H1 (cell line): ENCODE data around the gene MBTPS1. TPM values are rescaled to one million over a fixed set of nuclear protein-coding genes. Genes with fewer than 3 reads are reported as not detected.

Source experiments
- CTCF ChIA-PET: fragments of 300-600 bp; sonication (Branson Sonifier 250); formaldehyde crosslinking; loops from one replicate; lab custom pipeline; 2021; ENCODE audit not compliant: partially characterized antibody; lab: Charles Lee
- POLR2A ChIA-PET: fragments of 300-600 bp; sonication (Branson Sonifier 250); formaldehyde crosslinking; loops from one replicate; lab custom pipeline; 2021; ENCODE audit warnings: inconsistent platforms; ENCODE audit not compliant: partially characterized antibody; lab: Charles Lee
- DNase-seq, 2 experiments: peaks; one replicate each; pipeline versions ENCODE4 v3.0.0 to v3.0.0-alpha.2; 2010 to 2022; ENCODE audit warnings: low spot score in 2 of 2, low read depth in 1 of 2, mixed read lengths in 1 of 2
- FAIRE-seq: peaks from 2 replicates; lab custom pipeline; 2011; peaks lifted over from hg19 to GRCh38; lab: Jason Lieb, UNC
- H2AFZ ChIP-seq: 2 replicates; pipeline ENCODE4 v1.8.1; 2012; ENCODE audit warnings: low read length, inconsistent platforms
- H2AK5ac ChIP-seq: 2 replicates; pipeline ENCODE4 v1.6.1; 2013; ENCODE audit warnings: low read depth, low read length
- H2BK120ac ChIP-seq: replicated peaks from 2 replicates; pipeline ENCODE3; 2013; ENCODE audit warnings: low read depth, low read length, inconsistent platforms
- H2BK12ac ChIP-seq: 2 replicates; pipeline ENCODE4 v1.6.1; 2013; ENCODE audit warnings: low read depth, low read length
- H2BK15ac ChIP-seq: 2 replicates; pipeline ENCODE4 v1.6.1; 2013; ENCODE audit warnings: low read length
- H2BK20ac ChIP-seq: 2 replicates; pipeline ENCODE4 v1.6.1; 2013; ENCODE audit warnings: low read length
- H2BK5ac ChIP-seq: 2 replicates; pipeline ENCODE4 v1.6.1; 2013; ENCODE audit warnings: low read depth, low read length
- H3K14ac ChIP-seq: 2 replicates; pipeline ENCODE4 v1.6.1; 2013; ENCODE audit warnings: inconsistent platforms; ENCODE audit not compliant: insufficient read length
- H3K18ac ChIP-seq: 2 replicates; pipeline ENCODE4 v1.6.1; 2013; ENCODE audit warnings: low read length; ENCODE audit errors: extremely low read depth
- H3K23ac ChIP-seq: 2 replicates; pipeline ENCODE4 v1.6.1; 2013; ENCODE audit warnings: inconsistent platforms; ENCODE audit not compliant: insufficient read length
- H3K23me2 ChIP-seq: 2 replicates; pipeline ENCODE4 v1.6.1; 2013; ENCODE audit warnings: low read depth, low read length
- H3K27ac ChIP-seq: 2 replicates; pipeline ENCODE4 v1.6.1; 2011; ENCODE audit warnings: low read depth, low read length, inconsistent platforms
- H3K27me3 ChIP-seq, 4 experiments: replicated peaks in 1 of 4; 1 replicate in 1 of 4; 2 replicates in 3 of 4; pipeline versions ENCODE4 v1.6.1 to v1.8.1; 2011 to 2013; ENCODE audit warnings: low read length in 3 of 4, mild to moderate bottlenecking in 3 of 4, inconsistent platforms in 2 of 4, mixed read lengths in 2 of 4, moderate library complexity in 1 of 4; ENCODE audit not compliant: control insufficient read depth in 3 of 4, insufficient read depth in 3 of 4; ENCODE audit errors: extremely low read depth in 1 of 4
- H3K36me3 ChIP-seq, 4 experiments: 2 replicates each; pipeline versions ENCODE4 v1.6.1 to v1.8.1; 2011 to 2013; ENCODE audit warnings: mild to moderate bottlenecking in 4 of 4, low read length in 3 of 4, moderate library complexity in 2 of 4, control low read depth in 1 of 4, inconsistent platforms in 1 of 4; ENCODE audit not compliant: insufficient read depth in 4 of 4, control insufficient read depth in 2 of 4
- H3K4ac ChIP-seq: replicated peaks from 2 replicates; pipeline ENCODE3; 2013; ENCODE audit warnings: low read length, low read depth, mixed read lengths, inconsistent platforms; ENCODE audit not compliant: insufficient read length
- H3K4me1 ChIP-seq, 4 experiments: replicated peaks in 1 of 4; 1 replicate in 1 of 4; 2 replicates in 3 of 4; pipeline versions ENCODE4 v1.6.1 to v1.8.1; 2011 to 2013; ENCODE audit warnings: low read length in 3 of 4, inconsistent platforms in 2 of 4, mixed read lengths in 1 of 4; ENCODE audit not compliant: insufficient read depth in 4 of 4, control insufficient read depth in 3 of 4
- H3K4me2 ChIP-seq, 2 experiments: 2 replicates each; pipeline versions ENCODE4 v1.6.1 to v1.8.1; 2011 to 2013; ENCODE audit warnings: low read depth in 2 of 2, low read length in 2 of 2, control low read depth in 1 of 2, inconsistent platforms in 1 of 2, mild to moderate bottlenecking in 1 of 2; ENCODE audit not compliant: insufficient read depth in 1 of 2
- H3K4me3 ChIP-seq, 4 experiments: fragments of 200-600, 300-600 bp in 1 of 4; sonication (generic), shearing (Covaris generic), sonication (Bioruptor Twin) in 1 of 4; 2 replicates each; pipeline versions ENCODE4 v1.5.1 to v1.8.1; 2011 to 2016; ENCODE audit warnings: low read length in 4 of 4, low read depth in 3 of 4, control low read depth in 2 of 4, inconsistent platforms in 2 of 4, mild to moderate bottlenecking in 2 of 4, mixed read lengths in 1 of 4, moderate library complexity in 1 of 4; ENCODE audit not compliant: insufficient read depth in 2 of 4; ENCODE audit errors: extremely low read depth in 1 of 4
- H3K56ac ChIP-seq: replicated peaks from 2 replicates; pipeline ENCODE3; 2013; ENCODE audit warnings: low read depth, mild to moderate bottlenecking, mixed read lengths, low read length, inconsistent platforms; ENCODE audit not compliant: insufficient read length
- H3K79me1 ChIP-seq: 2 replicates; pipeline ENCODE4 v1.6.1; 2013; ENCODE audit warnings: low read depth, low read length, control low read depth
- H3K79me2 ChIP-seq, 2 experiments: 2 replicates each; pipeline versions ENCODE4 v1.6.1 to v1.8.1; 2012 to 2013; ENCODE audit warnings: low read length in 2 of 2, mild to moderate bottlenecking in 2 of 2, inconsistent platforms in 1 of 2; ENCODE audit not compliant: insufficient read depth in 2 of 2, control insufficient read depth in 1 of 2
- H3K9ac ChIP-seq, 4 experiments: replicated peaks in 1 of 4; 1 replicate in 1 of 4; 2 replicates in 3 of 4; pipeline versions ENCODE4 v1.6.1 to v1.8.1; 2011 to 2013; ENCODE audit warnings: low read depth in 3 of 4, low read length in 3 of 4, control low read depth in 2 of 4, mild to moderate bottlenecking in 2 of 4, moderate library complexity in 2 of 4, inconsistent platforms in 1 of 4; ENCODE audit errors: extremely low read depth in 1 of 4
- H3K9me3 ChIP-seq, 2 experiments: 2 replicates each; pipeline versions ENCODE4 v1.6.1 to v1.8.1; 2012 to 2013; ENCODE audit warnings: mild to moderate bottlenecking in 2 of 2, moderate library complexity in 2 of 2, control low read depth in 1 of 2, inconsistent platforms in 1 of 2, low read depth in 1 of 2, low read length in 1 of 2, mixed read lengths in 1 of 2; ENCODE audit not compliant: insufficient read depth in 2 of 2
- H4K20me1 ChIP-seq, 2 experiments: replicated peaks in 1 of 2; 2 replicates each; pipeline versions ENCODE3 to v1.8.1; 2011 to 2013; ENCODE audit warnings: inconsistent platforms in 2 of 2, low read length in 2 of 2, mild to moderate bottlenecking in 1 of 2; ENCODE audit not compliant: insufficient read depth in 2 of 2, control insufficient read depth in 1 of 2
- H4K5ac ChIP-seq: 2 replicates; pipeline ENCODE4 v1.6.1; 2013; ENCODE audit warnings: low read length, low read depth, mixed read lengths, inconsistent platforms; ENCODE audit not compliant: insufficient read length
- H4K8ac ChIP-seq: 2 replicates; pipeline ENCODE4 v1.8.0; 2013; ENCODE audit warnings: mild to moderate bottlenecking, moderate library complexity, low read length, inconsistent platforms; ENCODE audit not compliant: insufficient read depth; ENCODE audit errors: extremely low read depth
- H4K91ac ChIP-seq: replicated peaks from 2 replicates; pipeline ENCODE3; 2013; ENCODE audit warnings: low read length, mixed read lengths, inconsistent platforms; ENCODE audit not compliant: insufficient read length
- BRCA1 ChIP-seq: IDR thresholded peaks from 2 replicates; pipeline ENCODE4 v1.6.1; 2012; ENCODE audit warnings: low read depth, low read length, improper control_type of control experiment
- EP300 ChIP-seq, 2 experiments: IDR thresholded peaks; 1 replicate in 1 of 2; 2 replicates in 1 of 2; pipeline ENCODE4 v1.6.1; 2011 to 2012; ENCODE audit warnings: low read depth in 2 of 2, low read length in 2 of 2, mild to moderate bottlenecking in 2 of 2, borderline replicate concordance in 1 of 2, inconsistent platforms in 1 of 2, moderate library complexity in 1 of 2
- JUN ChIP-seq: IDR thresholded peaks from 2 replicates; pipeline ENCODE4 v1.6.1; 2011; ENCODE audit warnings: low read depth, mild to moderate bottlenecking, improper control_type of control experiment, low read length
- KDM5A ChIP-seq: fragments of 200-600 bp; IDR thresholded peaks from 2 replicates; pipeline ENCODE4 v1.7.1; 2012; ENCODE audit warnings: mild to moderate bottlenecking, low read length, inconsistent platforms, mixed read lengths
- RFX5 ChIP-seq: IDR thresholded peaks from 2 replicates; pipeline ENCODE4 v1.6.1; 2011; ENCODE audit warnings: low read depth, low read length, improper control_type of control experiment, borderline replicate concordance
- SAP30 ChIP-seq: fragments of 300-600 bp; sonication (generic); IDR thresholded peaks from 2 replicates; pipeline ENCODE4 v1.7.1; 2012; ENCODE audit warnings: low read length, moderate library complexity, mild to moderate bottlenecking, inconsistent platforms; ENCODE audit not compliant: insufficient read depth, insufficient replicate concordance
- TAF7 ChIP-seq: optimal IDR thresholded peaks from 2 replicates; pipeline ENCODE3; 2011; ENCODE audit warnings: low read depth, mild to moderate bottlenecking, inconsistent platforms, low read length, moderate library complexity, borderline replicate concordance
- TBP ChIP-seq: IDR thresholded peaks from 2 replicates; pipeline ENCODE4 v1.6.1; 2011; ENCODE audit warnings: low read depth, low read length, improper control_type of control experiment
- WGBS, 2 experiments: shearing (Covaris generic) in 1 of 2; methylation state at CpG; one replicate each; pipeline versions ENCODE4 v1.1.6 to v1.1.7; 2013 to 2015; ENCODE audit warnings: low lambda C conversion rate in 2 of 2, mixed read lengths in 2 of 2, inconsistent platforms in 1 of 2, low coverage in 1 of 2, missing lambda C conversion rate in 1 of 2; ENCODE audit not compliant: insufficient replicate concordance in 2 of 2, insufficient coverage in 1 of 2, insufficient read length in 1 of 2; ENCODE audit errors: extremely low coverage in 1 of 2, missing lambda C conversion rate in 1 of 2; 5-methylcytosine and 5-hydroxymethylcytosine counted together
- polyA plus RNA-seq, 7 experiments: library from polyadenylated mRNA; depleted of rRNA in 3 of 7; stranded (reverse) in 5 of 7; unstranded in 2 of 7; fragments of >200 nt in 5 of 7; fragments of 200-250 nt in 2 of 7; gene quantifications; 1 replicate in 5 of 7; 2 replicates in 1 of 7; 4 replicates in 1 of 7; pipeline versions ENCODE4 v1.2.1 to v1.2.3, GENCODE V29; 2011 to 2013; ENCODE audit warnings: missing spikeins in 2 of 7, mixed read lengths in 2 of 7
- total RNA-seq: library from RNA; stranded (reverse); fragmentation: NEBNext Ultra II Directional; extraction: Animal tissue kit (Norgen Biotek cat#: 25700); gene quantifications from 2 replicates; pipeline ENCODE4 v1.2.1, GENCODE V29; 2021
- TF ChIP-seq, protein P1 (sequence below): IDR thresholded peaks from 2 replicates; pipeline ENCODE4 v1.6.1; 2012; ENCODE audit warnings: inconsistent platforms
- TF ChIP-seq, protein P2 (sequence below): IDR thresholded peaks from 2 replicates; pipeline ENCODE4 v1.6.1; 2011; ENCODE audit warnings: low read length, improper control_type of control experiment

Gene MBTPS1
- total and polyA plus RNA-seq, 2 of the 8 experiments (the other 6 are each of a cell fraction or from before 2014, with no cell fraction given): 30.6 to 53.3 TPM

DNA sequence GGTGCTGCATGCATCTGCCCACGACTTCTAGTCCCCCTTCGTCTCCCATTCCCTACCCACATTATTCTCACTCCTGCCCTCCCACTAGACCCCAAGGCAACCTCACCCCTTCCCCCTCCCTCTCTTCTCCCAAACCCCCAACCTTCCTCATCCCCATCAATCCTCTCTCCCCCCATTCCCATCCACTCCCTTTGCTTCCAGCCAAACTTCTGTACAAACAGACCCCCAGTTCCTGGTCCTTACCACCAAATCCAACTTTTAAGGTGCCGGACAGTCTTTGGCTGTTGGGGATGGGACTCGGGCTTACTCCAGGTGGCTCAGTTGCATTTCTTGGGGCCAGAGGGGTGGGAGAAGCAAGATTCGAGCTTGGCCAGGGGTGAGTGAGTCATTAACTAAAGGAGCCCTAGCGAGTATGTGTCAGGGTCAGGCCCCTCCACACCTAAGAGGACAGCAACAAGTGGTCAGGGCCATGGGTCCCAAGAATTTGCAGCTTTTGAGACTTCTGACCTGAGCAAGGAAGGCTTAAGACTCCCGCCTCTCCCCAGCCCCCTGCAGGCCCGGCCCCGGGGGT is 74.3 kb downstream of the MBTPS1 start, which contains the start of gene SLC38A8:
TSS of gene SLC38A8 (minus strand) at position 488 of the 571 bp plus-strand sequence. CDS start 638 bp downstream, outside the sequence.
- no peak within 1 kb of the TSS for H3K9ac ChIP-seq
- no peaks in the 10 kb centered on the region; a peak in 1 of 7 replicates for H3K27me3 ChIP-seq
- H4K5ac ChIP-seq: no peak within 1 kb of the TSS
- no peaks in the 10 kb centered on the region for H3K9me3 ChIP-seq
- no peak within 1 kb of the TSS for H4K91ac ChIP-seq
- H3K79me1 ChIP-seq: no peaks in the 10 kb centered on the region
- DNase-seq (no peak), FAIRE-seq (no peak)
- H3K23ac ChIP-seq: no peak within 1 kb of the TSS
- WGBS, 2 experiments: 93% methylated on average over 6 of the region's 9 CpGs; no CpG with 5 or more reads in 1 of the 2 experiments
- CTCF ChIA-PET: interaction anchor here (0.5 to 12.8 kb wide), 22 partner anchors 8 to 1152 kb away, joined by 3 to 267 read pairs (median 6); partner anchors contain the start of gene OSGIN1
- no peak within 1 kb of the TSS for H4K8ac ChIP-seq
- no peak within 1 kb of the TSS for H3K27ac ChIP-seq
- H4K20me1 ChIP-seq: no peaks in the 10 kb centered on the region
- H3K4me1 ChIP-seq: peaks cover 0 to 12% (median 9%) of the 10 kb centered on the region in 4 experiments; a peak in 6 of 7 replicates
- H3K36me3 ChIP-seq: no peaks in the 10 kb centered on the region
- no peaks in the 10 kb centered on the region for H3K79me2 ChIP-seq
- H3K23me2 ChIP-seq: no peaks in the 10 kb centered on the region
- H3K14ac ChIP-seq: no peak within 1 kb of the TSS
- H3K4ac ChIP-seq: no peak within 1 kb of the TSS
- no peak within 1 kb of the TSS for H2AFZ ChIP-seq
- H2BK15ac ChIP-seq: peak within 1 kb of the TSS; percentile 12; the same call in 1 of the 2 replicates
- H2BK120ac ChIP-seq: no peak within 1 kb of the TSS
- TF ChIP-seq, protein P1, sequence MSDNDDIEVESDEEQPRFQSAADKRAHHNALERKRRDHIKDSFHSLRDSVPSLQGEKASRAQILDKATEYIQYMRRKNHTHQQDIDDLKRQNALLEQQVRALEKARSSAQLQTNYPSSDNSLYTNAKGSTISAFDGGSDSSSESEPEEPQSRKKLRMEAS: no peak
- TF ChIP-seq EP300 (IDR thresholded peaks at IDR 0.05; ENCODE audit: borderline replicate concordance in 1 of 2, low read depth in 2 of 2, low read length in 2 of 2) (no peak), TAF7 (no peak), RFX5 (no peak), JUN (no peak), BRCA1 (no peak), SAP30 (no peak), TBP (no peak), KDM5A (no peak)
- TF ChIP-seq, protein P2, sequence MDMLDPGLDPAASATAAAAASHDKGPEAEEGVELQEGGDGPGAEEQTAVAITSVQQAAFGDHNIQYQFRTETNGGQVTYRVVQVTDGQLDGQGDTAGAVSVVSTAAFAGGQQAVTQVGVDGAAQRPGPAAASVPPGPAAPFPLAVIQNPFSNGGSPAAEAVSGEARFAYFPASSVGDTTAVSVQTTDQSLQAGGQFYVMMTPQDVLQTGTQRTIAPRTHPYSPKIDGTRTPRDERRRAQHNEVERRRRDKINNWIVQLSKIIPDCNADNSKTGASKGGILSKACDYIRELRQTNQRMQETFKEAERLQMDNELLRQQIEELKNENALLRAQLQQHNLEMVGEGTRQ: no peak
- H2AK5ac ChIP-seq: no peak within 1 kb of the TSS
- no peak within 1 kb of the TSS for H3K18ac ChIP-seq
- no peak within 1 kb of the TSS for H2BK20ac ChIP-seq
- H3K56ac ChIP-seq: no peak within 1 kb of the TSS
- POLR2A ChIA-PET: interaction anchor here (0.9 to 2.2 kb wide), 3 partner anchors 14 to 76 kb away, joined by 3 to 7 read pairs (median 6); partner anchors contain the start of gene MBTPS1
- no peak within 1 kb of the TSS; a peak in 1 of 4 replicates for H3K4me2 ChIP-seq
- H2BK12ac ChIP-seq: no peak within 1 kb of the TSS
- H2BK5ac ChIP-seq: no peak within 1 kb of the TSS
- H3K4me3 ChIP-seq: 0 out of 8 replicates have a peak within 1 kb of the TSS, but pooled peaks of 1 of the 4 experiments have one; percentile 5
